CD14-positive monocyte (primary cell): ENCODE data around the gene VCP. TPM values are rescaled to one million over a fixed set of nuclear protein-coding genes. Genes with fewer than 3 reads are reported as not detected.

ENCODE experiments used
- DNase-seq, 3 donors: peaks; one replicate each; pipeline ENCODE4 v3.0.0-alpha.2; 2011 to 2022
- H2AFZ ChIP-seq: 2 replicates; pipeline ENCODE4 v1.6.0; 2012; ENCODE audit warnings: mild to moderate bottlenecking, low read depth, low read length, inconsistent platforms; ENCODE audit not compliant: insufficient read depth, poor library complexity, severe bottlenecking
- H3K27ac ChIP-seq, 2 donors: 1 replicate in 1 of 2; 2 replicates in 1 of 2; pipeline ENCODE4 v1.5.1; 2012 to 2013; ENCODE audit warnings: low read length in 2 of 2, control low read depth in 1 of 2, inconsistent platforms in 1 of 2, low read depth in 1 of 2, mild to moderate bottlenecking in 1 of 2
- H3K27me3 ChIP-seq, 2 donors: one replicate each; pipeline versions ENCODE4 v1.6.0 to v1.6.1; 2011 to 2013; ENCODE audit warnings: low read length in 2 of 2; ENCODE audit not compliant: control insufficient read depth in 2 of 2, insufficient read depth in 2 of 2
- H3K36me3 ChIP-seq, 2 donors: replicated peaks in 1 of 2; 1 replicate in 1 of 2; 2 replicates in 1 of 2; pipeline versions ENCODE4 v1.5.1 to v1.6.1; 2012 to 2013; ENCODE audit warnings: low read length in 2 of 2, control low read depth in 1 of 2, inconsistent platforms in 1 of 2, mild to moderate bottlenecking in 1 of 2; ENCODE audit not compliant: insufficient read depth in 2 of 2, control insufficient read depth in 1 of 2
- H3K4me1 ChIP-seq, 2 donors: 1 replicate in 1 of 2; 2 replicates in 1 of 2; pipeline versions ENCODE4 v1.5.1 to v1.6.1; 2012 to 2013; ENCODE audit warnings: low read length in 2 of 2, control low read depth in 1 of 2, inconsistent platforms in 1 of 2, mild to moderate bottlenecking in 1 of 2, moderate library complexity in 1 of 2; ENCODE audit not compliant: insufficient read depth in 2 of 2, control insufficient read depth in 1 of 2
- H3K4me2 ChIP-seq: replicated peaks from 2 replicates; pipeline ENCODE3; 2012; ENCODE audit warnings: low read length, moderate library complexity, mild to moderate bottlenecking; ENCODE audit not compliant: poor library complexity, severe bottlenecking; ENCODE audit errors: extremely low read depth
- H3K4me3 ChIP-seq, 3 experiments: fragments of 200-600 bp in 1 of 3; sonication (generic) in 1 of 3; replicated peaks in 1 of 3; 1 replicate in 2 of 3; 2 replicates in 1 of 3; pipeline ENCODE4 v1.5.1; 2011 to 2013; ENCODE audit warnings: low read length in 3 of 3, mild to moderate bottlenecking in 3 of 3, control low read depth in 2 of 3, low read depth in 2 of 3, inconsistent platforms in 1 of 3, moderate library complexity in 1 of 3
- H3K79me2 ChIP-seq: 2 replicates; pipeline ENCODE4 v1.6.0; 2012; ENCODE audit warnings: mild to moderate bottlenecking, control low read depth, inconsistent platforms, low read length, moderate library complexity; ENCODE audit not compliant: insufficient read depth
- H3K9ac ChIP-seq: 2 replicates; pipeline ENCODE4 v1.6.0; 2017; ENCODE audit warnings: low read length, mild to moderate bottlenecking; ENCODE audit not compliant: insufficient read depth, poor library complexity, severe bottlenecking
- H3K9me3 ChIP-seq, 2 donors: replicated peaks in 1 of 2; 1 replicate in 1 of 2; 2 replicates in 1 of 2; pipeline versions ENCODE4 v1.5.1 to v1.6.1; 2012 to 2013; ENCODE audit warnings: low read length in 2 of 2, control low read depth in 1 of 2; ENCODE audit not compliant: control insufficient read depth in 1 of 2, insufficient read depth in 1 of 2
- H4K20me1 ChIP-seq: 2 replicates; pipeline ENCODE4 v1.6.0; 2012; ENCODE audit warnings: mild to moderate bottlenecking, low read length, control low read depth, moderate library complexity; ENCODE audit not compliant: insufficient read depth
- H3K27ac Mint-ChIP-seq, 7 donors: one replicate each; pipeline ENCODE4 v1.8.0; 2020; ENCODE audit warnings: mild to moderate bottlenecking in 7 of 7, mixed read lengths in 7 of 7, moderate library complexity in 6 of 7, inconsistent platforms in 2 of 7
- H3K27me3 Mint-ChIP-seq, 3 donors: one replicate each; pipeline ENCODE4 v1.8.0; 2021 to 2022; ENCODE audit warnings: low read depth in 3 of 3, mild to moderate bottlenecking in 3 of 3, mixed read lengths in 3 of 3, moderate library complexity in 3 of 3, inconsistent platforms in 1 of 3
- H3K36me3 Mint-ChIP-seq, 2 donors: one replicate each; pipeline ENCODE4 v1.8.0; 2020; ENCODE audit warnings: mixed read lengths in 2 of 2, inconsistent platforms in 1 of 2, mild to moderate bottlenecking in 1 of 2
- H3K4me1 Mint-ChIP-seq: one replicate; pipeline ENCODE4 v1.8.0; 2020; ENCODE audit warnings: mild to moderate bottlenecking, mixed read lengths
- H3K4me3 Mint-ChIP-seq, 2 donors: one replicate each; pipeline ENCODE4 v1.8.0; 2020; ENCODE audit warnings: mild to moderate bottlenecking in 2 of 2, mixed read lengths in 2 of 2, moderate library complexity in 1 of 2
- H3K9me3 Mint-ChIP-seq, 7 donors: one replicate each; pipeline ENCODE4 v1.8.0; 2020 to 2022; ENCODE audit warnings: mixed read lengths in 7 of 7, mild to moderate bottlenecking in 6 of 7, moderate library complexity in 6 of 7, inconsistent platforms in 2 of 7
- WGBS: methylation state at CpG from one replicate; pipeline ENCODE4 v1.1.5; 2013; ENCODE audit warnings: missing lambda C conversion rate; ENCODE audit not compliant: insufficient coverage; 5-methylcytosine and 5-hydroxymethylcytosine counted together
- intact Hi-C, 2 donors: fragments of 100-400 bp; cut with micrococcal nuclease; formaldehyde crosslinking; loops; one replicate each; pipeline versions ENCODE4 v1.15.0 to v1.15.1; 2023
- polyA plus RNA-seq, 3 donors: library from polyadenylated mRNA; depleted of rRNA in 1 of 3; unstranded in 2 of 3; stranded (reverse) in 1 of 3; fragments of 300-500 nt in 2 of 3; fragments of >200 nt in 1 of 3; fragmentation: Illumina TruSeq in 2 of 3; gene quantifications; 1 replicate in 2 of 3; 2 replicates in 1 of 3; pipeline ENCODE4 v1.2.3, GENCODE V29; 2012 to 2021
- TF ChIP-seq, protein P1 (sequence below): fragments of 200-600 bp; IDR thresholded peaks from one replicate; pipeline ENCODE4 v1.8.0; 2022; ENCODE audit warnings: antibody characterized with exemption, mild to moderate bottlenecking

Gene VCP
- polyA plus RNA-seq, 3 donors: 100 to 180 (median 130) TPM

DNA sequence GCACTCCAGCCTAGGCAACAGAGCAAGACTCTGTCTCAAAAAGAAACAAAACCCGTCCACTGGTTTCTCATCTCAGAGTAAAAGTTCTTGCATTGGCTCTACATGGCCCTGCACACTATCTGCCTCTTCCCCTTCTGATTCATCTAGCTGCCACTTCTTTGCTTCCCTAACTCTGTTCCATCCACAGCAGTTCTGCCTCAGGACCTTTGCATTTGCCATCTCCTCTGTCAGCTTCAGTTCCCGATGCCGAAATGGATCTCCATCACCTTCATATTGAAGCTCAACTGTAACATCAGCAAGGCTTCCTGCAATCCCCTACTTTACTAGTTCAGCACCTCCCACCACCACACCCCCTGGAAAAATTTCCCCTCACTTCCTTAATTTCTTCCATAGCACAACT is 25.1 kb upstream of the VCP start:
- Histone ChIP-seq H3K4me2 (no peak overlapping the region), H3K27me3 (no peaks in the 10 kb centered on the region), H3K36me3 (peaks cover 29 to 46% of the 10 kb centered on the region in 2 donors), H3K79me2 (peaks cover 10% of the 10 kb centered on the region), H3K9ac (no peak overlapping the region), H3K4me3 (no peak overlapping the region), H2AFZ (no peak overlapping the region), H3K4me1 (peaks cover 20 to 26% of the 10 kb centered on the region in 2 donors), H3K9me3 (no peaks in the 10 kb centered on the region), H3K27ac (no peak overlapping the region), H4K20me1 (no peaks in the 10 kb centered on the region)
- intact Hi-C loops: loop anchor here (2.0 to 5.0 kb wide), 3 partner anchors 27 to 200 kb away; a partner anchor contains a TSS
- TF ChIP-seq, protein P1, sequence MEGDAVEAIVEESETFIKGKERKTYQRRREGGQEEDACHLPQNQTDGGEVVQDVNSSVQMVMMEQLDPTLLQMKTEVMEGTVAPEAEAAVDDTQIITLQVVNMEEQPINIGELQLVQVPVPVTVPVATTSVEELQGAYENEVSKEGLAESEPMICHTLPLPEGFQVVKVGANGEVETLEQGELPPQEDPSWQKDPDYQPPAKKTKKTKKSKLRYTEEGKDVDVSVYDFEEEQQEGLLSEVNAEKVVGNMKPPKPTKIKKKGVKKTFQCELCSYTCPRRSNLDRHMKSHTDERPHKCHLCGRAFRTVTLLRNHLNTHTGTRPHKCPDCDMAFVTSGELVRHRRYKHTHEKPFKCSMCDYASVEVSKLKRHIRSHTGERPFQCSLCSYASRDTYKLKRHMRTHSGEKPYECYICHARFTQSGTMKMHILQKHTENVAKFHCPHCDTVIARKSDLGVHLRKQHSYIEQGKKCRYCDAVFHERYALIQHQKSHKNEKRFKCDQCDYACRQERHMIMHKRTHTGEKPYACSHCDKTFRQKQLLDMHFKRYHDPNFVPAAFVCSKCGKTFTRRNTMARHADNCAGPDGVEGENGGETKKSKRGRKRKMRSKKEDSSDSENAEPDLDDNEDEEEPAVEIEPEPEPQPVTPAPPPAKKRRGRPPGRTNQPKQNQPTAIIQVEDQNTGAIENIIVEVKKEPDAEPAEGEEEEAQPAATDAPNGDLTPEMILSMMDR: no peak
- Mint-ChIP-seq H3K27me3 (no peaks in the 10 kb centered on the region), H3K9me3 (no peaks in the 10 kb centered on the region), H3K36me3 (peaks cover 38 to 43% of the 10 kb centered on the region in 2 donors), H3K27ac (no peak overlapping the region), H3K4me1 (peaks cover 34% of the 10 kb centered on the region), H3K4me3 (no peak overlapping the region)
- DNase-seq: no peak
- 90% methylated on average over 3 of the region's 3 CpGs for WGBS

DNA sequence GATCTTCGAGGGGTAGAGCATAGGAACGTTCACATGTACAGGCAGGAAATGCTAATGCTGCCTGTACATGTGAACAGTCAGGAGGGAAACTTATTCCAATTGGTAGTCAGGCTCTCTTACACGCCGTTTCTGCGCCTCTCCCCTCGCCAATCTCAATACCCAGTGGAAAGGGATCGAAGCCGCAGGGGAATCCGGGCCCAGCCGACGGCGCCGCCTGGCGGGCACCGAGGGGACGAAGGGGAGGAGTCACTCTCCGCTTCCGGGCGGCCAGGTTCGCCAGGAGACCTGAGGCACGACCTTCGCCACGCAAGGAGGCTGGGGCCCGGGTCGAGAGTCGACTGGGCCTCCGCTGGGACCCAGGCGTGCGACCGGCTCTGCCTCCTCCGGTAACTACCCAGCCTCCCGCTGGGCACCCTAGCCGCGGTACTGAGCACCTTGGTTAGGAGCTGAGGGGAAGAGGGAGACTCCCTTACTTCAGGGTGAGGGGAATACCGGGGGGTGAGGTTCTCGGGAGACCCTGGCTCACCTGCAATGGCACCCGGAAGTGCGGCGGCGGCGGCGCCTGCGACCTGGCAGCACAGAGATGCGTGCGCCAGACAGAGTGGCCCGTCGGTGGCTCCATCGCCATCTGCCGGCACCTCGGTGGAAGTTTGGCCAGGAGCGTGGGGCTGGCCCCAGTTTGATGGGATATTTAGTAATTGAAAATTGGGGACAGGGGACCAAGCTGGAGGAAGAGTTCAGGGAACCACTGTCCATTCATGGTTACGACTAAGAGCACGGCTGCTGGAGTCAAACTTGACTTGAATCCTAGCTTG is 23.8 kb upstream of the VCP start, which contains the start of gene PIGO:
Gene PIGO (minus strand): TSS at position 557 of the 815 bp plus-strand sequence. CDS start 1,026 bp downstream, outside the sequence.
- H3K9me3 Mint-ChIP-seq: no peaks in the 10 kb centered on the region
- H3K27ac Mint-ChIP-seq: peak within 1 kb of the TSS; percentile 83 to 93 (median 89)
- H2AFZ ChIP-seq: peak within 1 kb of the TSS; percentile 100

More for the DNA sequence above, 23.8 kb upstream of the VCP start, which contains the start of gene PIGO:
- Histone ChIP-seq H3K27me3 (no peaks in the 10 kb centered on the region), H3K27ac (peak within 1 kb of the TSS; percentile 87 to 99), H4K20me1 (no peaks in the 10 kb centered on the region), H3K79me2 (no peaks in the 10 kb centered on the region), H3K4me3 (peak within 1 kb of the TSS; percentile 84 to 100 (median 96)), H3K9me3 (no peaks in the 10 kb centered on the region), H3K4me1 (peaks cover 12 to 17% of the 10 kb centered on the region in 2 donors), H3K36me3 (peaks cover 42 to 51% of the 10 kb centered on the region in 2 donors), H3K9ac (peak within 1 kb of the TSS; percentile 99), H3K4me2 (peak within 1 kb of the TSS; percentile 89)
- TF ChIP-seq, protein P1: peak; percentile 95
- Mint-ChIP-seq H3K36me3 (peaks cover 46 to 54% of the 10 kb centered on the region in 2 donors), H3K27me3 (no peaks in the 10 kb centered on the region), H3K4me1 (peaks cover 24% of the 10 kb centered on the region), H3K4me3 (peak within 1 kb of the TSS; percentile 82 to 85)
- DNase-seq: peak; percentile 81 to 85 (median 81)
- intact Hi-C loops: loop anchor here (2.0 to 5.0 kb wide), 3 partner anchors 25 to 199 kb away; a partner anchor contains a TSS
- under 1% methylated on average over 35 of the region's 53 CpGs for WGBS
